NCI-H1092 (cell line): Measurements from ENCODE around the gene MOV10L1.

Experiments used
- DNase-seq: peaks from one replicate; lab custom pipeline; 2025; lab: John Stamatoyannopoulos, UW

The MOV10L1 gene

GRCh38 chr22:50188356-50188755 lies 98.5 kb downstream of the MOV10L1 start:
- DNase-seq, result no peak

- no peak for DNase-seq
These were observed 99.5 kb downstream of the MOV10L1 start for GRCh38 chr22:50189184-50189848.

GRCh38 chr22:50189849-50190181 lies 100.0 kb downstream of the MOV10L1 start:
- no peak for DNase-seq

GRCh38 chr22:50190182-50190940 lies 100.6 kb downstream of the MOV10L1 start:
- peak; percentile 17 for DNase-seq

GRCh38 chr22:50190941-50191741 lies 101.3 kb downstream of the MOV10L1 start:
- DNase-seq, result no peak

- DNase-seq, result no peak
These were observed 102.8 kb downstream of the MOV10L1 start for GRCh38 chr22:50192436-50193204.

GRCh38 chr22:50193621-50194020 lies 103.8 kb downstream of the MOV10L1 start:
- DNase-seq, result no peak

- DNase-seq, result no peak
These were observed 104.4 kb downstream of the MOV10L1 start for GRCh38 chr22:50194037-50194805.

GRCh38 chr22:50196256-50196655 lies 106.5 kb downstream of the MOV10L1 start:
- DNase-seq, result no peak

- DNase-seq, result no peak
These were observed 107.4 kb downstream of the MOV10L1 start for GRCh38 chr22:50197000-50197800.

- no peak for DNase-seq
These were observed 108.2 kb downstream of the MOV10L1 start for GRCh38 chr22:50197856-50198623.

- no peak for DNase-seq
These were observed 108.8 kb downstream of the MOV10L1 start for GRCh38 chr22:50198624-50199017.

- DNase-seq, result no peak
These were observed 109.5 kb downstream of the MOV10L1 start for GRCh38 chr22:50199251-50199721.

GRCh38 chr22:50199829-50200460 lies 110.1 kb downstream of the MOV10L1 start:
- DNase-seq, result no peak

GRCh38 chr22:50200461-50201190 lies 110.8 kb downstream of the MOV10L1 start, which contains the start of gene SELENOO:
Gene SELENOO (plus strand): TSS chr22:50201011. CDS start chr22:50201037, 26 bp downstream.
- peak; percentile 57 for DNase-seq

- no peak for DNase-seq
These were observed 111.7 kb downstream of the MOV10L1 start for GRCh38 chr22:50201191-50202129.

- DNase-seq, result no peak
These were observed 112.4 kb downstream of the MOV10L1 start for GRCh38 chr22:50202130-50202666.
